CD14-positive monocyte (primary cell): ENCODE results near the gene SVIL. TPM values are rescaled to one million over a fixed set of nuclear protein-coding genes. Genes with fewer than 3 reads are reported as not detected.

Experiments used
- DNase-seq, 3 donors: peaks; one replicate each; pipeline ENCODE4 v3.0.0-alpha.2; 2011 to 2022
- H2AFZ ChIP-seq: 2 replicates; pipeline ENCODE4 v1.6.0; 2012; ENCODE audit warnings: mild to moderate bottlenecking, low read depth, low read length, inconsistent platforms; ENCODE audit not compliant: insufficient read depth, poor library complexity, severe bottlenecking
- H3K27ac ChIP-seq, 2 donors: 1 replicate in 1 of 2; 2 replicates in 1 of 2; pipeline ENCODE4 v1.5.1; 2012 to 2013; ENCODE audit warnings: low read length in 2 of 2, control low read depth in 1 of 2, inconsistent platforms in 1 of 2, low read depth in 1 of 2, mild to moderate bottlenecking in 1 of 2
- H3K27me3 ChIP-seq, 2 donors: one replicate each; pipeline versions ENCODE4 v1.6.0 to v1.6.1; 2011 to 2013; ENCODE audit warnings: low read length in 2 of 2; ENCODE audit not compliant: control insufficient read depth in 2 of 2, insufficient read depth in 2 of 2
- H3K36me3 ChIP-seq, 2 donors: replicated peaks in 1 of 2; 1 replicate in 1 of 2; 2 replicates in 1 of 2; pipeline versions ENCODE4 v1.5.1 to v1.6.1; 2012 to 2013; ENCODE audit warnings: low read length in 2 of 2, control low read depth in 1 of 2, inconsistent platforms in 1 of 2, mild to moderate bottlenecking in 1 of 2; ENCODE audit not compliant: insufficient read depth in 2 of 2, control insufficient read depth in 1 of 2
- H3K4me1 ChIP-seq, 2 donors: 1 replicate in 1 of 2; 2 replicates in 1 of 2; pipeline versions ENCODE4 v1.5.1 to v1.6.1; 2012 to 2013; ENCODE audit warnings: low read length in 2 of 2, control low read depth in 1 of 2, inconsistent platforms in 1 of 2, mild to moderate bottlenecking in 1 of 2, moderate library complexity in 1 of 2; ENCODE audit not compliant: insufficient read depth in 2 of 2, control insufficient read depth in 1 of 2
- H3K4me2 ChIP-seq: replicated peaks from 2 replicates; pipeline ENCODE3; 2012; ENCODE audit warnings: low read length, moderate library complexity, mild to moderate bottlenecking; ENCODE audit not compliant: poor library complexity, severe bottlenecking; ENCODE audit errors: extremely low read depth
- H3K4me3 ChIP-seq, 3 experiments: fragments of 200-600 bp in 1 of 3; sonication (generic) in 1 of 3; replicated peaks in 1 of 3; 1 replicate in 2 of 3; 2 replicates in 1 of 3; pipeline ENCODE4 v1.5.1; 2011 to 2013; ENCODE audit warnings: low read length in 3 of 3, mild to moderate bottlenecking in 3 of 3, control low read depth in 2 of 3, low read depth in 2 of 3, inconsistent platforms in 1 of 3, moderate library complexity in 1 of 3
- H3K79me2 ChIP-seq: 2 replicates; pipeline ENCODE4 v1.6.0; 2012; ENCODE audit warnings: mild to moderate bottlenecking, control low read depth, inconsistent platforms, low read length, moderate library complexity; ENCODE audit not compliant: insufficient read depth
- H3K9ac ChIP-seq: 2 replicates; pipeline ENCODE4 v1.6.0; 2017; ENCODE audit warnings: low read length, mild to moderate bottlenecking; ENCODE audit not compliant: insufficient read depth, poor library complexity, severe bottlenecking
- H3K9me3 ChIP-seq, 2 donors: replicated peaks in 1 of 2; 1 replicate in 1 of 2; 2 replicates in 1 of 2; pipeline versions ENCODE4 v1.5.1 to v1.6.1; 2012 to 2013; ENCODE audit warnings: low read length in 2 of 2, control low read depth in 1 of 2; ENCODE audit not compliant: control insufficient read depth in 1 of 2, insufficient read depth in 1 of 2
- H4K20me1 ChIP-seq: 2 replicates; pipeline ENCODE4 v1.6.0; 2012; ENCODE audit warnings: mild to moderate bottlenecking, low read length, control low read depth, moderate library complexity; ENCODE audit not compliant: insufficient read depth
- H3K27ac Mint-ChIP-seq, 7 donors: one replicate each; pipeline ENCODE4 v1.8.0; 2020; ENCODE audit warnings: mild to moderate bottlenecking in 7 of 7, mixed read lengths in 7 of 7, moderate library complexity in 6 of 7, inconsistent platforms in 2 of 7
- H3K27me3 Mint-ChIP-seq, 3 donors: one replicate each; pipeline ENCODE4 v1.8.0; 2021 to 2022; ENCODE audit warnings: low read depth in 3 of 3, mild to moderate bottlenecking in 3 of 3, mixed read lengths in 3 of 3, moderate library complexity in 3 of 3, inconsistent platforms in 1 of 3
- H3K36me3 Mint-ChIP-seq, 2 donors: one replicate each; pipeline ENCODE4 v1.8.0; 2020; ENCODE audit warnings: mixed read lengths in 2 of 2, inconsistent platforms in 1 of 2, mild to moderate bottlenecking in 1 of 2
- H3K4me1 Mint-ChIP-seq: one replicate; pipeline ENCODE4 v1.8.0; 2020; ENCODE audit warnings: mild to moderate bottlenecking, mixed read lengths
- H3K4me3 Mint-ChIP-seq, 2 donors: one replicate each; pipeline ENCODE4 v1.8.0; 2020; ENCODE audit warnings: mild to moderate bottlenecking in 2 of 2, mixed read lengths in 2 of 2, moderate library complexity in 1 of 2
- H3K9me3 Mint-ChIP-seq, 7 donors: one replicate each; pipeline ENCODE4 v1.8.0; 2020 to 2022; ENCODE audit warnings: mixed read lengths in 7 of 7, mild to moderate bottlenecking in 6 of 7, moderate library complexity in 6 of 7, inconsistent platforms in 2 of 7
- CTCF ChIP-seq: fragments of 200-600 bp; IDR thresholded peaks from one replicate; pipeline ENCODE4 v1.8.0; 2022; ENCODE audit warnings: antibody characterized with exemption, mild to moderate bottlenecking
- WGBS: methylation state at CpG from one replicate; pipeline ENCODE4 v1.1.5; 2013; ENCODE audit warnings: missing lambda C conversion rate; ENCODE audit not compliant: insufficient coverage; 5-methylcytosine and 5-hydroxymethylcytosine counted together
- intact Hi-C, 2 donors: fragments of 100-400 bp; cut with micrococcal nuclease; formaldehyde crosslinking; loops; one replicate each; pipeline versions ENCODE4 v1.15.0 to v1.15.1; 2023
- polyA plus RNA-seq, 3 donors: library from polyadenylated mRNA; depleted of rRNA in 1 of 3; unstranded in 2 of 3; stranded (reverse) in 1 of 3; fragments of 300-500 nt in 2 of 3; fragments of >200 nt in 1 of 3; fragmentation: Illumina TruSeq in 2 of 3; gene quantifications; 1 replicate in 2 of 3; 2 replicates in 1 of 3; pipeline ENCODE4 v1.2.3, GENCODE V29; 2012 to 2021

SVIL gene
- polyA plus RNA-seq, 3 donors, result 2.1 to 14.3 (median 5.8) TPM

DNA sequence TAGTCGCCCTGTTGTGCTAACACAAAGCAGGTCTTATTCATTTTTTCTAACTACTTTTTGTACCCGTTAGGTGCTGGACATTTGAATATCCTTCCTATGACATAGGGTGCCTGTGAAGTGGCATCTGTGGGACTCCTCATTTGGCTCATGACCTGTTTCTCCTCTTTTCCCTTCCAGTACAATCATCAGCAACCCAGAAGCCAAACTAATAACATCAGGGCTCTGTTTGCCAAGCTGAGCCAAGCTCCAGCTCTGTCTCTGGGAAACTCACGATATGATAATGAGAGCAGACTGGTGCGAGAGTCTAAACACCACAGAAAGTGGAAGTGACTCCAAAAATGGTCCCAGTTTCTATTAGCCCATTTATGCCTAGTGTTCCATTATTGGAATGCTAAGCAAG is 92.0 kb downstream of the SVIL start:
- intact Hi-C loops, result no loop called here
- Histone ChIP-seq H3K36me3 (peaks cover 24 to 63% of the 10 kb centered on the region in 2 donors), H4K20me1 (peaks cover 20% of the 10 kb centered on the region), H3K4me2 (no peak overlapping the region), H3K9me3 (no peaks in the 10 kb centered on the region), H3K4me3 (no peak overlapping the region), H3K4me1 (peaks cover 0 to 2% of the 10 kb centered on the region in 2 donors), H3K9ac (no peak overlapping the region), H2AFZ (no peak overlapping the region), H3K79me2 (peaks cover 2% of the 10 kb centered on the region), H3K27ac (no peak overlapping the region), H3K27me3 (no peaks in the 10 kb centered on the region)
- H3K9me3 Mint-ChIP-seq, result no peaks in the 10 kb centered on the region
- no peak overlapping the region for H3K4me3 Mint-ChIP-seq
- no peak overlapping the region for H3K27ac Mint-ChIP-seq
- no peak for TF ChIP-seq CTCF
- 100% methylated on average over 1 of the region's 4 CpGs for WGBS
- DNase-seq, result no peak
- H3K4me1 Mint-ChIP-seq, result peaks cover 4% of the 10 kb centered on the region
- no peaks in the 10 kb centered on the region for H3K27me3 Mint-ChIP-seq
- H3K36me3 Mint-ChIP-seq, result peaks cover 43 to 65% of the 10 kb centered on the region in 2 donors

DNA sequence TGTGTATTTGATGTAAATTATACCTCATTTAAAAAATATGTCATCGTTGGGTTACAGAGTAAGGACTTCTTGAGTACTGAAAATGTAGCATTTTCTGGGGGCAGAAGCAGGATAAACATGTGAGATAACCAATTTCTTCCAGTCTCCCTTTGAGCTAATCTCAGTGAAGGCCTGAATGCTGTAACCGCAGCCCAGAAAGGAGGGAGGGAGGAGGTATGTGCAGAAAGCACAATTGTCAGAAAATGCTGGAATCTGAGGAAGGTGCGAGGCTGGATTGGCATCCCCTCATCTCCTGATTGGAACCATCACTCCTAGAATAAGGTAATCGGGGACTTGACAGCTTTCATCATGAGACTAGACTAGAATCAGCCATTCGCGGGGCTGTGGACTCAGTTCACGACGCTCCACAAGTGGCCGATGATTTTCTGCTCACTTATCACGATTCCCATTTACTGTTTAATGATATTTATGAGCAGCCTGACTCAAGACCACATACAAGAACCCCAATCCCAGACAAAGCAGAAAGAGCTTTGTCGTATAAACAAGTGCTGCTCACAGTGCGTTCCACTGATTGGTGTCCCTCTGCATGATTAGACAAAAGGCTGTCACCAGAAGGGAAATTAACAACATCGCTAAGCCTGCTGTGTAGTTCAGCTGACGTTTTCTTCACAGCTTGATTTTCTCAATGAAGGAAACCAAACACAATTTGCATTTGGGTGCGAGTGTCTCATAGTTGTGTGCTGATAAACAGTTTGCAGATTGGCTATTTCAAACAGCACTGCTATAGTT is 93.2 kb downstream of the SVIL start:
- WGBS, result 96% methylated on average over 10 of the region's 15 CpGs
- no peak overlapping the region for H3K4me3 Mint-ChIP-seq
- peak overlapping the region in 2 of 7 donors; percentile 12 to 16 for H3K27ac Mint-ChIP-seq
- no peaks in the 10 kb centered on the region for H3K27me3 ChIP-seq
- intact Hi-C loops, result no loop called here
- H3K36me3 Mint-ChIP-seq, result peaks cover 43 to 65% of the 10 kb centered on the region in 2 donors
- H3K79me2 ChIP-seq, result peaks cover 2% of the 10 kb centered on the region
- DNase-seq, result no peak
- H3K4me1 Mint-ChIP-seq, result no peaks in the 10 kb centered on the region
- no peak overlapping the region for H3K27ac ChIP-seq
- no peak overlapping the region for H3K4me2 ChIP-seq
- H3K27me3 Mint-ChIP-seq, result no peaks in the 10 kb centered on the region
- H3K36me3 ChIP-seq, result peaks cover 24 to 65% of the 10 kb centered on the region in 2 donors
- no peaks in the 10 kb centered on the region for H3K9me3 Mint-ChIP-seq
- TF ChIP-seq CTCF, result no peak
- H3K4me1 ChIP-seq, result no peaks in the 10 kb centered on the region
- peaks cover 24% of the 10 kb centered on the region for H4K20me1 ChIP-seq
- no peak overlapping the region for H2AFZ ChIP-seq
- H3K4me3 ChIP-seq, result no peak overlapping the region
- H3K9ac ChIP-seq, result no peak overlapping the region
- no peaks in the 10 kb centered on the region for H3K9me3 ChIP-seq
